ENCODE data around the gene AURKB.

The AURKB gene

GRCh38 chr17:8161289-8162232 lies 48.8 kb downstream of the AURKB start:
- DNase-seq (ENCODE audit: low spot score) = no peak

GRCh38 chr17:8160741-8161221 lies 49.6 kb downstream of the AURKB start:
- no peak for DNase-seq (ENCODE audit: low spot score)

GRCh38 chr17:8160224-8160577 lies 50.2 kb downstream of the AURKB start:
- no peak for DNase-seq (ENCODE audit: low spot score)

- DNase-seq (ENCODE audit: low spot score) = no peak
Measured at GRCh38 chr17:8159459-8160223, 50.7 kb downstream of the AURKB start.

- no peak for DNase-seq (ENCODE audit: low spot score)
Measured at GRCh38 chr17:8159032-8159400, 51.4 kb downstream of the AURKB start.

GRCh38 chr17:8158267-8159031 lies 51.9 kb downstream of the AURKB start:
- peak; percentile 89 for DNase-seq (ENCODE audit: low spot score)

GRCh38 chr17:8156246-8156992 lies 54.0 kb downstream of the AURKB start:
- DNase-seq (ENCODE audit: low spot score) = peak; percentile 100

- DNase-seq (ENCODE audit: low spot score) = no peak
Measured at GRCh38 chr17:8155996-8156245, 54.5 kb downstream of the AURKB start.

- no peak for DNase-seq (ENCODE audit: low spot score)
Measured at GRCh38 chr17:8155231-8155995, 55.0 kb downstream of the AURKB start.
